GM13976 (cell line): ENCODE results near the gene SFSWAP.
"Not testable (repeated sequence)": the region's sequence is repeated elsewhere in the genome, so short reads cannot be mapped to it uniquely, and the experiment has no call there.

ENCODE experiments used
- DNase-seq: peaks from one replicate; pipeline ENCODE4 v3.0.0; 2012; ENCODE audit warnings: low spot score
- CTCF ChIP-seq: IDR thresholded peaks from 2 replicates; pipeline ENCODE4 v1.5.1; 2012; ENCODE audit warnings: borderline replicate concordance, mild to moderate bottlenecking; ENCODE audit not compliant: insufficient read depth; ENCODE audit errors: extremely low read depth, missing control alignments, control extremely low read depth
- in situ Hi-C: fragments of 300-500 bp; cut with MboI; formaldehyde crosslinking; loops from one replicate; pipeline ENCODE4 v1.12.0; 2022; ENCODE audit warnings: low sequenced_read_pairs, mixed read lengths, inconsistent platforms; ENCODE audit not compliant: unreplicated experiment

The SFSWAP gene

GRCh38 chr12:131710464-131711457 is at the start of gene SFSWAP:
TSS of gene SFSWAP (plus strand) at chr12:131711090. CDS start at chr12:131711230, 140 bp downstream.
- peak; percentile 91 for DNase-seq
- TF ChIP-seq CTCF: no peak
- in situ Hi-C loops: no loop called here

DNA sequence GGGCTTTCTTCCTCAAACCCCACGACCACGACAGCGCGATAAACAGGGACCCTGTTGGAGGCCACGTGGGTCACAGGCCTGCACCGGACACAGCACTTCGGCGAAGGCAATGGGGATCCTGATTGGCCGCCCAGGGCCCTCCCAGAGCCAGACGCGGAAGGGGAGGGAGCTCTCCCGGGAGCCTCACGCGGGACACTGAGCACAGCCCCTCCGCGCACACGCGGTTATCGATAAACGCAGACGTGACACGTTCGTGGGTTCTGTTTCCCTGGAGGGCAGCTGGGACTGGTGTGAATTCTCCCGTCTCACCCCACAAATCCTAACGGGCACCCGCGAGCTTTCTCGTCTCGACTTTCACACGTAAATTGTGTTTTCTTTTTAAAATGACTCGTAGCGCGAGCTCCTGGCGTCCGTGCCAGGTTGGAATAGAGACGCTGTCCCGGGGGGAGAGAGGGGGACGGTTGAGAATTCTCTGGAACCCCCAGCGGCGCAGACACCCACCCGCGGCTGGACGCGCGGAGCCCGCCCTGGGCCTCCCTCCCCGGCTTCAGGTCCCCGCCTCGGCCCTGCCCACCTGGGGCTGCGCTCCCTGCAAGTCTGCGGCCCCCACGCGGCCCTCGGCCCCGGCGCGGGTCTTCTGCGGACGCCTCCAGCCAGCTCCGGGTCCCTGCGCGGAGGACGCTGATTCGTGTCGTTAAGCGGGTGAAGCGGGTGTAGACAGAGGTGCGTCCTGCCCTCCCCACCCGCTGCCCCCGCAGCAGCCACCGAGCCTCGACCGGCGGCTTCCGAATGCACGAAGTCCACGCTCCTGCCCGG is 49.5 kb upstream of the SFSWAP start:
- in situ Hi-C loops, DNase-seq: not testable (repeated sequence)

- DNase-seq, in situ Hi-C loops: not testable (repeated sequence)
These were observed 49.0 kb upstream of the SFSWAP start for GRCh38 chr12:131661986-131662288.

DNA sequence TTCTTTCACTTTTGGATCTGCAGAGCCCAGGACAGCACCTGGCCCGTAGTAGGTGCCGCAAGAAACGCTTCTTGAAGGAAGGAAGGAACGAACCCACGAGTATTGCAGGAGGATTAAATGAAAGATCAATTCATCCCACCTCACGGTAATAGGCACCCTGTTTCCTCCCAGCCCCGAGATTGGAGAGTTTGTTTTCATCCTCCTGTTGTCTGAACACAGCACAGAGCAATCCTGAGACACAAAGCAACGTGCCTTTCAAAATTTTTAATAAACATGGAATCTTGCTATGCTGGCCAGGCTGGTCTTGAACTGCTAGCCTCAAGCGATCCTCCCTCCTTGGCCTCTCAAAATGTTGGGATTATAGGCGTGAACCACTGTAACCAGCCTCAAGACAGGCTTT is 48.5 kb upstream of the SFSWAP start:
- peak; percentile 16 for DNase-seq
- in situ Hi-C loops: not testable (repeated sequence)

- in situ Hi-C loops, DNase-seq: not testable (repeated sequence)
These were observed 45.2 kb upstream of the SFSWAP start for GRCh38 chr12:131665666-131666065.

DNA sequence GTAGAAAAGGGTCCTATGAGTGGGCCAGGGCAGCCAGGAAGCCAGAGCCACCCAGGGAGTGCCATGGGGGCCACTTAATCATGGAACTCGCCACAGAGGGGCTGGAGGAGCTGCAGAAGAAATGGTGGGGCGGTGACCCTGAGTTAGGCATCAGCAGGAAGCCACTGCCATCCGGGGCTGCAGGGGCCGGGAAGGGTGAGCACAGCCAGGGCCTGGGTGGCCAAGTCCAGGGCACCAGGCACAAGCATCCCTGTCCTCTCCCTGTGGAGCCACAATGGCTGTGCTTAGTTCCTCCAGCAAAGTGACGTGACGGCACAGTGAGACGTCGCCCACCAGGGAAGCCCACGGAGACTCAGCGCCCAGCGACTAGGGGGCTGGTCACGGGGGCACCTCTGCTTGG is 44.4 kb upstream of the SFSWAP start:
- in situ Hi-C loops, DNase-seq: not testable (repeated sequence)

GRCh38 chr12:131666978-131667601 is 43.8 kb upstream of the SFSWAP start:
- peak; percentile 19 for DNase-seq
- in situ Hi-C loops: not testable (repeated sequence)

DNA sequence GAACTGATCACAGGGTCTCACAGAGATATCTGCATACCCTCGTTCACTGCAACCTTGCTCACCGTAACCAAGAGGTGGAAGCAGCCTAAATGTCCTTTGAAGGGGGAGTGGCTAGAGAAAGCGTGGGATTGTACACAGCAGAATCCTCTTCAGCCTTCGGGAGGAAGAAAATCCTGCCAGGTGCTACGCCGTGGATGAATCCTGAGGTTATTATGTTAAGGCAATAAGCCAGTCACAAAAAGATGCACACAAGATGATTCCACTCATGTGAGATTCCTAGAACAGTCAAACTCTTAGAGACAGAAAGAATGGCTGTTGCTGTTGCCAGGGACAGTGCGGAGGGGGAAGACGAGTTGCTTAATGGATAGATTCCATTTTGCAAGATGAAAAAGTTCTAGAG is 39.6 kb upstream of the SFSWAP start:
- no peak for DNase-seq
- in situ Hi-C loops: no loop called here
- no peak for TF ChIP-seq CTCF

DNA sequence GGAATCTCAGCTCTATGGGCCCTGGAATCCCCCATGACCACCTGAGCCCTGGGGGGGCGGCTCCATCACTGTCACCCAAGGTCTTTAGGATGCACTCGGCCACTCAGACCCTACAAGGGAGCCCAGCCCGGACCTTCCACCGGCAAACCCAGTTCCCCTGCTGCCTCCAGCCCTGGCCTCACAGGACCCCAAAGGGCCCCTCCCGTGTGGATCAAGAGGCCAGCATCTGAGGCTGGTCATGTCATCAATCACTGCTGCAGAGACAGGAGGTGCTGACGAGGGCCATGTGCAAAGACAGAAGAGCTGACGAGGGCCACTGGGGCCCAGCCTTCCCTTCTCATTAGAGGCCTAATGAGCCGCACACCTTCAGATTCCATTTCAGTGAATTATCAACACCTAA is 39.0 kb upstream of the SFSWAP start:
- no peak for DNase-seq
- in situ Hi-C loops: no loop called here
- TF ChIP-seq CTCF: no peak
